ENCODE data around the gene ATXN7L3.

Gene ATXN7L3

GRCh38 chr17:44199553-44200477, at the start of gene ATXN7L3:
Gene ATXN7L3, minus strand, starts transcription at chr17:44199884. Its CDS starts 1,814 bp downstream, at chr17:44198070.
- no peak for TF ChIP-seq CSDC2 (CRISPR knock-in tag; IDR thresholded peaks at IDR 0.05)
- no peak for TF ChIP-seq ZFP30 (CRISPR knock-in tag; IDR thresholded peaks at IDR 0.05)
- TF ChIP-seq ZNF565 (CRISPR knock-in tag; conservative IDR thresholded peaks at IDR 0.05; ENCODE audit: low read depth): peak; percentile 58; the same call in 1 of the 2 replicates
- TF ChIP-seq RARB (CRISPR knock-in tag; IDR thresholded peaks at IDR 0.05): no peak
- peak; percentile 86 for ATAC-seq

GRCh38 chr17:44247876-44248736, 48.4 kb upstream of the ATXN7L3 start:
- ATAC-seq: no peak
- TF ChIP-seq TSHZ2 (CRISPR knock-in tag; IDR thresholded peaks at IDR 0.05) (no peak), OSR1 (CRISPR knock-in tag; IDR thresholded peaks at IDR 0.05) (no peak), ISL1 (CRISPR knock-in tag; IDR thresholded peaks at IDR 0.05) (no peak), CSRNP3 (CRISPR knock-in tag; IDR thresholded peaks at IDR 0.05) (no peak), ZFP30 (CRISPR knock-in tag; IDR thresholded peaks at IDR 0.05) (no peak), CREB5 (CRISPR knock-in tag; IDR thresholded peaks at IDR 0.05; ENCODE audit: low read depth) (no peak), ESRRG (CRISPR knock-in tag; IDR thresholded peaks at IDR 0.05) (no peak), ZNF70 (CRISPR knock-in tag; IDR thresholded peaks at IDR 0.05) (no peak), SNAI2 (CRISPR knock-in tag; IDR thresholded peaks at IDR 0.05) (no peak), PATZ1 (CRISPR knock-in tag; IDR thresholded peaks at IDR 0.05; ENCODE audit: borderline replicate concordance) (no peak), GLIS3 (CRISPR knock-in tag; IDR thresholded peaks at IDR 0.05) (no peak), PPARA (CRISPR knock-in tag; IDR thresholded peaks at IDR 0.05; ENCODE audit: borderline replicate concordance) (no peak), BACH2 (CRISPR knock-in tag; IDR thresholded peaks at IDR 0.05; ENCODE audit: borderline replicate concordance) (no peak), POU6F1 (CRISPR knock-in tag; IDR thresholded peaks at IDR 0.05; ENCODE audit: borderline replicate concordance, low read depth) (no peak), ZNF8 (CRISPR knock-in tag; IDR thresholded peaks at IDR 0.05) (no peak), ZFP3 (CRISPR knock-in tag; IDR thresholded peaks at IDR 0.05) (no peak), ZC3H10 (CRISPR knock-in tag; IDR thresholded peaks at IDR 0.05) (no peak), TOX (CRISPR knock-in tag; IDR thresholded peaks at IDR 0.05; ENCODE audit: borderline replicate concordance) (no peak)
